NCI-H2081 (cell line): Measurements from ENCODE around the gene CEACAM19.
A peak's percentile ranks its signal among the peaks of the same experiment; 100 is the strongest.
"Not testable (repeated sequence)": the region's sequence is repeated elsewhere in the genome, so short reads cannot be mapped to it uniquely, and the experiment has no call there.

ENCODE experiments used
- DNase-seq, 2 experiments: peaks; one replicate each; lab custom pipeline; 2025; lab: John Stamatoyannopoulos, UW

CEACAM19 gene

GRCh38 chr19:44645407-44646048 lies 25.8 kb upstream of the CEACAM19 start:
- no peak for DNase-seq

GRCh38 chr19:44646049-44646416 lies 25.2 kb upstream of the CEACAM19 start:
- DNase-seq: no peak

GRCh38 chr19:44647144-44647543 lies 24.1 kb upstream of the CEACAM19 start:
- DNase-seq: no peak

- DNase-seq: no peak
Observed at GRCh38 chr19:44648631-44649251, 22.5 kb upstream of the CEACAM19 start.

GRCh38 chr19:44649578-44650145 lies 21.6 kb upstream of the CEACAM19 start:
- DNase-seq: peak; percentile 15 to 46

- DNase-seq: no peak
Observed at GRCh38 chr19:44653343-44653742, 17.9 kb upstream of the CEACAM19 start.

- peak; percentile 21 for DNase-seq
Observed at GRCh38 chr19:44653977-44654774, 17.1 kb upstream of the CEACAM19 start.

GRCh38 chr19:44657211-44657921 lies 13.9 kb upstream of the CEACAM19 start:
- DNase-seq: peak; percentile 16 to 32

GRCh38 chr19:44658069-44658733 lies 13.1 kb upstream of the CEACAM19 start:
- no peak for DNase-seq

GRCh38 chr19:44660081-44660480 lies 11.2 kb upstream of the CEACAM19 start:
- no peak for DNase-seq

- DNase-seq: no peak
Observed at GRCh38 chr19:44661205-44661604, 10.1 kb upstream of the CEACAM19 start.

GRCh38 chr19:44661904-44662303 lies 9.4 kb upstream of the CEACAM19 start:
- DNase-seq: no peak

GRCh38 chr19:44662691-44663385 lies 8.4 kb upstream of the CEACAM19 start:
- no peak for DNase-seq

- no peak for DNase-seq
Observed at GRCh38 chr19:44663996-44664395, 7.3 kb upstream of the CEACAM19 start.

GRCh38 chr19:44664976-44665375 lies 6.3 kb upstream of the CEACAM19 start:
- DNase-seq: no peak

GRCh38 chr19:44666852-44667556 lies 4.3 kb upstream of the CEACAM19 start:
- no peak for DNase-seq

GRCh38 chr19:44668985-44669764 lies 2.1 kb upstream of the CEACAM19 start:
- no peak for DNase-seq

GRCh38 chr19:44670027-44670426 lies 1.3 kb upstream of the CEACAM19 start:
- DNase-seq: not testable (repeated sequence)

GRCh38 chr19:44672226-44672625 lies 944 bp downstream of the CEACAM19 start:
- no peak for DNase-seq

GRCh38 chr19:44673510-44673909 lies 2.2 kb downstream of the CEACAM19 start:
- no peak for DNase-seq
